GM10248 (cell line): ENCODE data around the gene SLX9.

ENCODE experiments used
- CTCF ChIA-PET: fragments of 300-600 bp; sonication (Branson Sonifier 250); formaldehyde crosslinking; extraction: SDS; loops from one replicate; lab custom pipeline; 2021; ENCODE audit warnings: antibody characterized with exemption; lab: Yijun Ruan, JAX
- POLR2A ChIA-PET: fragments of 350-650 bp; sonication (Branson Sonifier 250); formaldehyde crosslinking; extraction: SDS; loops from one replicate; lab custom pipeline; 2020; ENCODE audit warnings: antibody characterized with exemption; lab: Yijun Ruan, JAX
- DNase-seq: peaks from one replicate; pipeline ENCODE4 v3.0.0; 2012; ENCODE audit errors: extremely low spot score
- TF ChIP-seq, protein P1 (sequence below): IDR thresholded peaks from 2 replicates; pipeline ENCODE4 v1.5.1; 2012; ENCODE audit warnings: mild to moderate bottlenecking, low read depth; ENCODE audit errors: extremely low read depth, missing control alignments, control extremely low read depth

Gene SLX9

DNA sequence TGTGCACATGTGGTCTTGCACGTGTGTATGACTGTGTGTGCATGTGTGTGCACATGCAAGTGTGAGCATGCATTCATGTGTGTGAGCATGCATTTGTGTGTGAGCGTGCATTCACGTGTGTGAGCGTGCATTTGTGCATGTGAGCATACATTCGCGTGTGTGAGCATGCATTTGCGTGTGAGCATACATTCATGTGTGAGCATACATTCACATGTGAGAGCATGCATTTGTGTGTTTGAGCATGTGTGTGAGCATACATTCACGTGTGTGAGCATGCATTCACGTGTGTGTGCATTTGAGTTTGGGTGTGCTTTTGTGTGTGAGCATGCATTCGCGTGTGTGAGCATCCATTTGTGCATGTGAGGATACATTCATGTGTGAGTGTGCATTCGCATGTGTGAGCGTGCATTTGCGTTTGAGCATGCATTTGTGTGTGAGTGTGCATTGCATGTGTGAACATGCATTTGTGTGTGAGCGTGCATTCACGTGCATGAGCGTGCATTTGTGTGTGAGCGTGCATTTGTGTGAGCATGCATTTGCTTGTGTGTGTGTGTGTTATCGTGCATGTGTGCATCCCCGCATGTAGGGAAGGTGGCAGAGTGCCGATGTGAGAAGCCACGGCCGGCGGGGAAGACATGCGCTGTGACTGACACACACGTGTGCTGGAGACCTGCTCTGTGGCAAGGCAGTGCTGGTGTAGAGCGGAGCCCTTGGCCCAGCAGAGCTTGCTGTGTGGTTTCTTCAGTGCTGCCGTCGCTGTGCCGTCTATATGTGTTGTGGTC lies 37.4 kb upstream of the SLX9 start:
- DNase-seq = no peak
- ChIA-PET CTCF (no interaction called here), POLR2A (no interaction called here)
- TF ChIP-seq, protein P1, sequence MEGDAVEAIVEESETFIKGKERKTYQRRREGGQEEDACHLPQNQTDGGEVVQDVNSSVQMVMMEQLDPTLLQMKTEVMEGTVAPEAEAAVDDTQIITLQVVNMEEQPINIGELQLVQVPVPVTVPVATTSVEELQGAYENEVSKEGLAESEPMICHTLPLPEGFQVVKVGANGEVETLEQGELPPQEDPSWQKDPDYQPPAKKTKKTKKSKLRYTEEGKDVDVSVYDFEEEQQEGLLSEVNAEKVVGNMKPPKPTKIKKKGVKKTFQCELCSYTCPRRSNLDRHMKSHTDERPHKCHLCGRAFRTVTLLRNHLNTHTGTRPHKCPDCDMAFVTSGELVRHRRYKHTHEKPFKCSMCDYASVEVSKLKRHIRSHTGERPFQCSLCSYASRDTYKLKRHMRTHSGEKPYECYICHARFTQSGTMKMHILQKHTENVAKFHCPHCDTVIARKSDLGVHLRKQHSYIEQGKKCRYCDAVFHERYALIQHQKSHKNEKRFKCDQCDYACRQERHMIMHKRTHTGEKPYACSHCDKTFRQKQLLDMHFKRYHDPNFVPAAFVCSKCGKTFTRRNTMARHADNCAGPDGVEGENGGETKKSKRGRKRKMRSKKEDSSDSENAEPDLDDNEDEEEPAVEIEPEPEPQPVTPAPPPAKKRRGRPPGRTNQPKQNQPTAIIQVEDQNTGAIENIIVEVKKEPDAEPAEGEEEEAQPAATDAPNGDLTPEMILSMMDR = no peak

DNA sequence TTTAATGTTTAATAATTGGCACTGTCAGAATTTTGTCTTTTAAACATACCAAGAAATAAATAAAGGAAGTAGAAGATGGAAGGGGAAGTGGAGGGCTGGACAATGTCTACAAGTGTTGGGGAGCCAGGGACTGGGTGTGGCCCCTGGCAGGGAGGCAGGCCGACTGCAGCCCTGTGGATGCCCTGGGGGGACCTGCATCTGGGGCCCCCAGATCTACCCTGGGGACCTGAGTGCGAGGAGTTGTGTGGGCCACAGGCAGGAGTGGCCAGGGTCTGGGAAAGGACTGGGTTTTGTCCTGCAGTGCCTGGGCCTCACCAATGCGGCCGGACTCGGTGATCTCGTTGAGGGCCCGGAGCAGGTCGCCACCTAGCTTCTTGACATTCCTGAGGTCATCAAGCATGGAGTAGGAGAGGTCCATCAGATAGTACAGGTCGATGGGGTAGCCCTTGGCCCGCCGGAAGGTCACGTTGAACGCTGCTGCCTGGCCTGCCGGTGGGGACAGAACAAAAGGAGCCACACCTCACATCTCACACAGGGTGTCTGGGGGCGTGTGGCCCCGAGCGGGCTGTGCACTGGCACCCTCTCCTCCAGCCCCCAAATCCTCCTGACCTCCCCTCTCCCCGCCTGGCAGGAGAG lies 36.7 kb upstream of the SLX9 start:
- TF ChIP-seq, protein P1 = no peak
- POLR2A ChIA-PET = no interaction called here
- CTCF ChIA-PET = interaction anchor here (0.9 kb wide), 1 partner anchor 9 kb away, joined by 3 read pairs; no protein-coding TSS in a partner anchor

GRCh38 chr21:44903689-44904088 lies 36.1 kb upstream of the SLX9 start:
- POLR2A ChIA-PET = no interaction called here
- TF ChIP-seq, protein P1 = no peak
- CTCF ChIA-PET = interaction anchor here (0.9 kb wide), 1 partner anchor 10 kb away, joined by 3 read pairs; no protein-coding TSS in a partner anchor
- DNase-seq = no peak

More for the DNA sequence above, 36.7 kb upstream of the SLX9 start:
- DNase-seq = no peak

GRCh38 chr21:44904141-44904923 lies 35.5 kb upstream of the SLX9 start:
- DNase-seq = no peak
- POLR2A ChIA-PET = no interaction called here
- TF ChIP-seq, protein P1 = no peak
- CTCF ChIA-PET = interaction anchor here (0.9 kb wide), 1 partner anchor 10 kb away, joined by 3 read pairs; no protein-coding TSS in a partner anchor

DNA sequence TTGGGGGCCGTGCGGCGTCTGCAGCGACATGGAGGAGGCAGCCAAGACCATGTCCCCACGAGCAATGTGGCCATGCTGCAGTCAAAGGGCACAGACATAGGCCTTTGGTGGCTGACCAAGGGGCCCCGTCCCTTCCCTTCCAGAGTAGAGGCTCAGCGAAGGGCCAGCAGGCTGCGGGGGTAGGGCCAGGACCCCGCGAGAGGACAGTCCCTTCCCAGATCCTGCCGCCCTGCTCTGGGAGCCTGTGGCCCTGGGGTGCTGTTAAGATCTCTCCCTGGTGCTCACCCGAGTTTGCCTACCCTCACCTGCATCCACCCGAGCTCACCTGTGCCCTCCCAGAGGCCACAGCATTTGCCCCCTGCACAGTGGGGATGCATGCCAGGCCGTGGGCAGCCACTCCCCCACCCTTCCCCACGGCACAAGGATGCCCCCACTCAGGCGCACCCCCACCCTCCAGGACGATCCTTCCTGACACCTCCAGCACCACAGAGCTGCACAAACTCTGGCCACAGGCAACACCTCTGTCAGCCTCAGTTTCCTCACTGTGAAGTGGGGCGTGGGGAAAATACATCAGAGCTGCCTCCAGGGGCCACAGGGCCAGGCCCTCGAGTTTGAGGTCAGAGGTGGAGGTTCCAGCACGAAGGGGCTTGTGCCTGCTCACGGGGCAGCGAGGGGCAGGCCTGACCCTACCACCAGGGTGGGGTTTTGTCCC lies 34.7 kb upstream of the SLX9 start:
- CTCF ChIA-PET = interaction anchor here (0.7 kb wide), 1 partner anchor 12 kb away, joined by 4 read pairs; no protein-coding TSS in a partner anchor
- TF ChIP-seq, protein P1 = no peak
- DNase-seq = no peak
- POLR2A ChIA-PET = no interaction called here

DNA sequence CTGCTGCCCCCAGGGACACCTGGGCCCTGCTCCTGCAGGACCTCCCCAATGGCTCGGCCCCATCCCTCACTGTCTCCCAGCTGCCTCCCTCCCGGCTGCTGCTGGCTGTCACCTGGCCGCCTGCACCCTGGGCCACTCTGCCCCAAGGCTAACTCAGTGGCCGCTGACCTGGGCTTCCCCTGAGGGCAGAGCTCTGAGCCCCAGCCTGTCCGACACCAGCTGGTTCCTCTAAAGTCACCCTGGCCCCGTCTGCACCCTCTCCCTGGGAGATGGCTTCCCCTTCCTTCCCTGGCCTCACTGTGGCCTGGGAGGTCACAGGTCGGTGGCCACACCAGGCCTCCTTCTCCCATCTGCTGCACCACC lies 34.1 kb upstream of the SLX9 start:
- POLR2A ChIA-PET = no interaction called here
- CTCF ChIA-PET = interaction anchor here (0.7 to 3.0 kb wide), 2 partner anchors 12 kb away, joined by 4 to 26 read pairs; no protein-coding TSS in a partner anchor

More for the DNA sequence above, 34.1 kb upstream of the SLX9 start:
- TF ChIP-seq, protein P1 = no peak
- no peak for DNase-seq
